ENCODE data around the gene POLE. TPM values are rescaled to one million over a fixed set of nuclear protein-coding genes. Genes with fewer than 3 reads are reported as not detected.
A peak's percentile ranks its signal among the peaks of the same experiment; 100 is the strongest.

POLE gene
- total and polyA plus RNA-seq, 9 of the 15 experiments (the other 6 are each of a cell fraction or from before 2014, with no cell fraction given), result 2.4 to 154 (median 49.6) TPM

DNA sequence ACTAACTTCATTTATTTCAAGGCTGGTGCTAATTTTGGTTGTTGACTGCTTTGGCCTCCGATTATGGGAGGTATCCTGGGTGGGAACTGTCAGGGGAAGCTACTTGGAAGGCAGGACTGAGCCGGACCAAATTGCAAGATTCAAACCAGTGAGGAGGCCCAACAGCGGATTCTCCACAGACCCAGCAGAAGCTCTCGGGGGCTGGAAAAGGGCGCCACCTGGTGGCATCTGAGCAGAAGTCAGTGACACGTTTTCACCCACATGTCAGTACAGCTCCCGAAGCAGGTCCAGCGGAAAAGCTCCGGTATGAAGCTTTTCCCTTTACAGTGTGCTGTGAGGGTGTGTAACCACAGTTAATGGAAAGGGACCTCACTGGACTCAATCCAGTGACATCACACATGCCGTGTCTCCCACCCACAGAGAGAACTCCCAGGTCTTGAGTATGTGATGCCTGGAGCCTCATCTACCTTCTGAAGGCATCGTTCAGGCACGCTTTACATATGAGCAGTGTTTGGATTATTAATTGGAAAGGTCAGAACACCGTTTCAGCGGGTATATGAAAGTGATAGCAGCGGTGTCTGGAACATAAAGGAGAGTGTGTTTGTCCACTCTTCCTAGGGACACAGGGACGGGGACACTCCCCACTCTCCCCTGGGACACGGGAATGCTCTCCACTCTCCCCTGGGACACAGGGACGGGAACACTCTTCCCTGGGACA is 72.1 kb downstream of the POLE start (continued):
- TF ChIP-seq XRCC5 (IDR thresholded peaks at IDR 0.05; ENCODE audit: low read depth, low read length), result peak; percentile 54; the same call in 1 of the 2 replicates
- TF ChIP-seq PHF8 (IDR thresholded peaks at IDR 0.05; ENCODE audit: borderline replicate concordance, low read length), result no peak
- TF ChIP-seq STAG1 (CRISPR knock-in tag; IDR thresholded peaks at IDR 0.05; ENCODE audit: borderline replicate concordance), result peak; percentile 86
- peak; percentile 63 for TF ChIP-seq MYC (IDR thresholded peaks at IDR 0.05; ENCODE audit: low read depth, low read length)
- TF ChIP-seq MYC (CRISPR knock-in tag; IDR thresholded peaks at IDR 0.05; ENCODE audit: borderline replicate concordance, low read depth), result no peak
- TF ChIP-seq, protein P1, sequence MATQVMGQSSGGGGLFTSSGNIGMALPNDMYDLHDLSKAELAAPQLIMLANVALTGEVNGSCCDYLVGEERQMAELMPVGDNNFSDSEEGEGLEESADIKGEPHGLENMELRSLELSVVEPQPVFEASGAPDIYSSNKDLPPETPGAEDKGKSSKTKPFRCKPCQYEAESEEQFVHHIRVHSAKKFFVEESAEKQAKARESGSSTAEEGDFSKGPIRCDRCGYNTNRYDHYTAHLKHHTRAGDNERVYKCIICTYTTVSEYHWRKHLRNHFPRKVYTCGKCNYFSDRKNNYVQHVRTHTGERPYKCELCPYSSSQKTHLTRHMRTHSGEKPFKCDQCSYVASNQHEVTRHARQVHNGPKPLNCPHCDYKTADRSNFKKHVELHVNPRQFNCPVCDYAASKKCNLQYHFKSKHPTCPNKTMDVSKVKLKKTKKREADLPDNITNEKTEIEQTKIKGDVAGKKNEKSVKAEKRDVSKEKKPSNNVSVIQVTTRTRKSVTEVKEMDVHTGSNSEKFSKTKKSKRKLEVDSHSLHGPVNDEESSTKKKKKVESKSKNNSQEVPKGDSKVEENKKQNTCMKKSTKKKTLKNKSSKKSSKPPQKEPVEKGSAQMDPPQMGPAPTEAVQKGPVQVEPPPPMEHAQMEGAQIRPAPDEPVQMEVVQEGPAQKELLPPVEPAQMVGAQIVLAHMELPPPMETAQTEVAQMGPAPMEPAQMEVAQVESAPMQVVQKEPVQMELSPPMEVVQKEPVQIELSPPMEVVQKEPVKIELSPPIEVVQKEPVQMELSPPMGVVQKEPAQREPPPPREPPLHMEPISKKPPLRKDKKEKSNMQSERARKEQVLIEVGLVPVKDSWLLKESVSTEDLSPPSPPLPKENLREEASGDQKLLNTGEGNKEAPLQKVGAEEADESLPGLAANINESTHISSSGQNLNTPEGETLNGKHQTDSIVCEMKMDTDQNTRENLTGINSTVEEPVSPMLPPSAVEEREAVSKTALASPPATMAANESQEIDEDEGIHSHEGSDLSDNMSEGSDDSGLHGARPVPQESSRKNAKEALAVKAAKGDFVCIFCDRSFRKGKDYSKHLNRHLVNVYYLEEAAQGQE (IDR thresholded peaks at IDR 0.05; ENCODE audit: borderline replicate concordance), result peak; percentile 83
- TF ChIP-seq, protein P1 (CRISPR knock-in tag; IDR thresholded peaks at IDR 0.05; ENCODE audit: low read depth), result no peak
